Activated T-cell treated with anti-CD3 and anti-CD28 coated beads for 4 hours (primary cell): ENCODE data around the gene TRMO.

Experiments
- DNase-seq: peaks from one replicate; pipeline ENCODE4 v3.0.0-alpha.2; 2020

The TRMO gene

DNA sequence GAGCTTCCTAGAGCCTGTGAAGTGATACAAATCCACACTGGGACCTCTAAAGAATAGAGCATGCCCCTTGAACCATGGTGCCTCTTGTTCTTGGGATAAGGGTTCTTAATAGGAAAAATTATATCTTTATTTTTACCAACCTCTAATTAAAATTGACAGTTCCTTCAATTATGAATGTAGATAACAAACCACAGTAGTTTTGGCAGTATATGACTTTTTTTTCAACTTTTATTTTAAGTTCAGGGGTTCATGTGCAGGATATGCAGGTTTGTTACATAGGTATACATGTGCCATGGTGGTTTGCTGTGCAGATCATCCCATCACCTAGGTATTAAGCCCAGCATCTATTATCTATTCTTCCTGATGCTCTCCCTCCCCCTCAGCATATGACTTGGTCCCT lies 14.7 kb upstream of the TRMO start:
- no peak for DNase-seq

DNA sequence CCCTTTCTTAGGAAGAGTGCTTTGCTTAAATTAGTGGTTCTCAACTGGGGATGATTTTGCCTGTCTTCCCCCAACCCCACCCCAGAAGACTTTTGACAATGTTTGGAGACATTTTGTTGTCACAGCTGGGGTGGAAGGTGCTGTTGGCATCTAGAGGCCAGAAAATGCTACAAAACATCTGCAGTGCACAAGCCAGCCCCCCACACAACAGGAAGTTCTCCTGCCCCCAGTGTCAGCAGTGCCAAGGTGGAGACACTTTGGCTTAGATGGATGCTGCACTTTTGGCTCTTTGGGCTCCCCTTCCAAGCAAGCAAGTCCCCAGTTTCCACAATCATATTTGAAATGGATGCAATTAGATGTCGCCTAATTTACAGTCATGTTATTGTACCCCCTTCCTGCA lies 13.0 kb upstream of the TRMO start:
- DNase-seq = no peak

GRCh38 chr9:97934321-97935115 lies 12.2 kb upstream of the TRMO start:
- DNase-seq = no peak

DNA sequence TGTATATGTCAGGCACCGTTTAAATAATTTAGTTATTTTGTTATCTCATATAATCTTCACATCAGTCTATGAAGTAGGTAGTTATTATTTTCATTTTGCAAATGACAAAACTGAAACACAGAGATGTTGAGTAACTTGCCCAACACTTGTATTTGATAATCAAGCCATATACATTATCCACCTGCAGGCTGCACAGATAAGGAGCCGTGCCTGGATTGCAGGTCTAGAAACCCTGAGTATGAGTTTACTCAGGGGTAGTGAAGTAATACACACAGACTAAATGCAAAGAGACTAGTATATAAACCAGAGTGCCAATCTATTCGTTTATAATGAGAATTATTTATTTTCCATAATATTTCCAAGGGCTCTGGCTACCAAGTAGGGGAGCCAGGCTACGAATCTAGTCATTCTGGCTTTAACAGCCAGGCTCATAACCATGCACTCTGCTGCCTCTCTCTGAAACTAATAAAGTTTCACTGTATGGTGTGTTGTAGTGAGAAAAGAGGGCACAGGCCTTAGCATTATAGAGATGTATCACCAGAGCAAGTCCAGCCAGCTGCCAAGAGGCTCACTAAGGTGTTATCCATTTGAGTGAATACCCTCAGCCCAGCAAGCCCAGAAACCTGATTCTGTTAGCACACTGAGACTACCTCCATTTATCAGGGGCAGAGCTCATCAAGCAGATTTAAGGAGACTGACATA lies 11.1 kb upstream of the TRMO start:
- DNase-seq = no peak

DNA sequence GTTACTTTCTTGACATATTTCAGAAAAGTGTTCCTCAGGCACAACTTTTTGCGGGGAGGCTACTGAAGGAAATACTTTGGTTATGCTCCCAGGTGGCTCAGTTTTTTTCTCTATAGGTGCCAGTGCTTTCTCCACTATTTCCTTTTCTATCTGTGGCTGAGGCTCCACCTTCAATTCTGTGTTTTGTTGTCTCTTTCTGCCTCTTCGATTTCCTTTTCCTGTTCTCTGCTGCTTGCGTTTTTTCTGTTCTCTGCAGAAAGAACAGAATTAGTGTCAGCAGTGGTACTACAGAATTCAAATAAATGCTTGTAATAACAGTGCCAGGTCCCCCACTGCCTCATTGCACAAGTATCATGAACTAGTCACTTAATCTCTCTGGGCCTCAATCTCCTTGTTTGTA lies 8.7 kb upstream of the TRMO start:
- DNase-seq = no peak

DNA sequence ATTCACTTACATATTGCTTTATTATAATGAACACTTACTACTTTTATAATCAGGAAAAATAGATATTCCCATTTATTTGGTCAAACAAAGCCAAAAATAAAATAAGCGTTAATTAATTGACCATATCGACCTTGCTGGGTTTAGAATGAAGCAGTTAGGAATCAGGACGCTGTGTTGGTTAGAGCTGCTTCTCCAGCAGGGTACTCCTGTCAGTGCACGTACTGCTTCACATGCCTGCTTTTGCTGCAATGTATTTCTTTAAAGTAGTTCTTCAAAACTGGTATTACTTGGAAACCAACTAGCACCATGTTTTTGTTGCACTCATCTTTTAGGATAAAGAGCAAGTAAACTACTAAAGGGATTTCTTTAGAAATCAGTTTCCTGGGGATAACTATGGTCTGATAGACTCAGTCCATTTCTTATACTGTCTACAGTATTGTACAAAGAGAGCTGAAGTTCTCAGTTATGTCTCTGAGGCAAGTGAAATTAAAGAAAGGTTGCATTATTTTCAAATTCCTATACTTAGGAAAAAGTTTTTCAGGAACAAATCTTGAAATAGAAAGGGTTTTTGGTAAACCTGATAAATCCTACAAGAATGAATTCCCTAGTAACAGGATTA lies 6.8 kb upstream of the TRMO start:
- DNase-seq = no peak

DNA sequence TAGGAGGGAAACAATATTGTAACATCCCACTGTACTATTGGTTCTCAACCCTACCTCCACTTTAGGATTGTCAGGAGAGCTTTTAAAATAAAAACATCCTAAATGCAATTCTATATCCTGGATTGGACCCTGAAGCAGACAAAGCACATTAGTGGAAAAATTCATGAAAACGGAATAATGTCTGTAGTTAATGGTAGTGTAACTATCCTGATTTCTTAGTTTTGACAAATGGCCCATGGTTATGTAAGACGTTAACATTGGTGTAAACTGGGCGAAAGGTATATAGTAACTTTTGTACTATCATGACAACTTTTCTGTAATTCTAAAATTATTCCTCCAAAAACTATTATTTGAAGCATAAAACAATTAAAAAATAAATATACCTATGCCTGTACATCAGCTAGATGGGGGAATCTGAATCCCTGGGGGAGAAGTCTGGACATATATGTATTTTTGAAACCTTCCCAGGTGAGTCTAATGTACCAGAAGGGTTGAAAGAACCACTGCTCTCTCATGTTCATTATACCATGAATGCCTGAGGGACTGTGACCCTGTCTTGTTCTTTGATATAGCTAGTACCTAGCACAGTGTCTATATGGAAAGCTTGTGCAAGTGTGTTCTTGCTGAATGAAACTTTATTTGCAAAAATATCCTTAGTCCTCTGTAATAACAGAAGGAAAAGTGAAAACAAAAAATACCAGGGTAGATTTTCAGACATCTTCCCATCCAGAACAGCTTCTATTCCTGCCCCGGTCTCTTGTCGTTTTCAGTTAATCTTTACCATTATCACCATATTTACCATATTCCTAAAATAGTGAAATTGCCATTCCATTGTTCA lies 3.4 kb upstream of the TRMO start:
- DNase-seq = no peak

DNA sequence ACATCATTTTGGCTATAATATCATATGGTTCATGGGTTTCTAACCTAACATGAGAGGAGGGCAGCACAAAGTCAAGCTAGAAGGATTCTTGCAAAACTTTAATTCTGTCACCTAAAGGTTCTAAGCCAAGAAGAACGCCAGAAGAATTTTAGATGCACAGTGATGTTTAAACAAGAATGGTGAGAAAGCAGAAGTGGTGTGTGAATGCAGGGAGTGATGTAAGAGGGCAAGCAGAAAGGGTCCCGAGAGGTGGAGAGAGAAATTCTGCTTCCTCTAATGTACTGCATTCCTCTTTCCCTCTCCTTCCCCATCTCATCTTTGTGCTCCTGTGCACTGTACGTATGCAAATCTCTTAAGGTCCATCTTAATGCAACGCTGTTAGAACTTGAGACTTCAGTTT lies 2.1 kb upstream of the TRMO start:
- no peak for DNase-seq

DNA sequence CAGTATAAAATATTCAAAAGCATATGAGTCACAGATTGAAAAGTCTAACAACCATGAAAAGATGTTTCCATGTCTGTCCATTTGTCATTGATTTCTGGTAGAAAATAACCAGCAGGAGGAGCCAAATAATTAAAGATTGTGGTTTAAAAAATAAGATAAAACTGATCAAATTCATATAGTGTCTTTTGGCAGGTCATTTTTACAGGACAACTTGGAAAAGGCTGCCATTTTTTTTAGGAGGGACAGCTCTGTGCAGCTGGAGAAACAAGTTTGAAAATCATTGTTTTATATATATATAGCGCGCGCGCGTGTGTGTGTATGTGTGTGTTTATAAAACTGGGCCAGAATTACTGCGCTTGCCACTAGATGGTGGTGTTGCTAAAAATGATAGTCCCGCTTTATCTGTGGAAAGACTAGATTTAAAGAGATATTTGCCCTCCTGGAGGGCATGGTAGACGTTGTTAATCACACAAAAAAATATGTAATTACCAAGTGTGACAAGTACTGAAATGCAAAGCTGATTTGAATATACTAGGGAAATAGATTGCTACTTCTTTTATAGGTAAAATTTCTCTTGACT lies 1.3 kb upstream of the TRMO start:
- DNase-seq = peak; percentile 67

DNA sequence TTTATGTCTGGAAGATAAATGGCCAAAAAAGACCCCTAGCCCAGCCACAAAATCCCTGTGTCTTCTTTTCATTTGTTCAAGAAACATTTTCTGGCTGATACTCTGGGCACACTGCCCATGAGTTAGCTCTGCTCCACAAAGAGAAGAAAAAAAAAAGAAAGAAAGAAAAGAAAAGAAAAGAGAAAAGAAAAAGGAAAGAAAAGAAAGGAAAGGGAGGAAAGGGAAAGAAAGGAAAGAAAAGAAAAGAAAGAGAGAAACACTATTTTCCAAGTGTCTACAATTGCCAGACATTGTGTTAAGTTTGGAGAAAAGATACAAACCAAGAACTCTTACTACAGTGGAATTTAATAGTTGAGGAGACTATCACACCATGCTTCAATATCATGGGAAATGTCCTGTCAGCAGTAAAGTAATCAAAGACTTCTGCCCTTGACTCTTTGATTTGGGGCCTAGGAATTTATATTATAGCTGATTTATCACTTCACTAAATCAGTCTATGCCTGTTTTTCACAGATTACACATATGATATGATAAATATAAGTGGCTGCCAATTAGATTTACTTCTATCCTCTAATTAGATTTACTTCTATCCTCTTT lies 3.0 kb downstream of the TRMO start:
- no peak for DNase-seq

DNA sequence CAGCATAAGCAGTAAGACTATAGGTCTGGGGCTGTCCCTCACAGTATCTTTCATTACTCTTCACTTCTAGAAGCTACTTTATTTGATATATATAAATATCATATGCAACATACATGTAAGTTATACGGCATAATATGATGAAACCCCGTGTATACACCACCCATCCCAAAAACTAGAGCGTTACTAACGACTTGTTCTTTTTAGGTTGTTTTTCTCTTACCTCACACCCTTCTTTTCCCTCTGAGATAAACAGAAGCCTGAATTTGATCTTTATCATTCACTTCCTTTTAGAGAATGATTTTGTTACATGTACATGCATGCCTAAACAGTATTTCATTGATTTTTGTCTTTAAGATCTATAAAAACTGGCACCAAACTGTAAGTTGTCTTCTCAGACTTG lies 3.7 kb downstream of the TRMO start:
- DNase-seq = no peak

GRCh38 chr9:97911970-97912369 lies 10.3 kb downstream of the TRMO start:
- DNase-seq = no peak

GRCh38 chr9:97911528-97911927 lies 10.8 kb downstream of the TRMO start:
- DNase-seq = no peak

- no peak for DNase-seq
These were observed 11.9 kb downstream of the TRMO start for GRCh38 chr9:97910357-97910756.

DNA sequence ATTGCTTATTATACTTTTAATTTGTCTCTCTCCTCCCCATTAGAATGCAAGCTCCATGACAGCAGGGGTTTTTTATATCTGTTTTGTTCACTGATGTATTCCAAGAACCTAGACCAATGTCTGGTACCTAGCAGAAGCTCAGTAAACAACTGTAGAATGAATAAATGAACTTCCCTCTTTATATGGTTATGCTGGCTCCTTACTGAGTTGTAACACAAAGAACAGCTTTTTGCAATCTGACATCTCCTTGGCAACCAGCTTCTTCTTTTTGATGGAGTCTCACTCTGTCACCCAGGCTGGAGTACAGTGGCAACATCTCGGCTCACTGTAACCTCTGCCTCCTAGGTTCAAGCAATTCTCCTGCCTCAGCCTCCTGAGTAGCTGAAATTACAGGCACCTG lies 13.6 kb downstream of the TRMO start:
- no peak for DNase-seq

- DNase-seq = no peak
These were observed 14.7 kb downstream of the TRMO start for GRCh38 chr9:97907632-97908031.

GRCh38 chr9:97907046-97907445 lies 15.3 kb downstream of the TRMO start:
- DNase-seq = no peak

DNA sequence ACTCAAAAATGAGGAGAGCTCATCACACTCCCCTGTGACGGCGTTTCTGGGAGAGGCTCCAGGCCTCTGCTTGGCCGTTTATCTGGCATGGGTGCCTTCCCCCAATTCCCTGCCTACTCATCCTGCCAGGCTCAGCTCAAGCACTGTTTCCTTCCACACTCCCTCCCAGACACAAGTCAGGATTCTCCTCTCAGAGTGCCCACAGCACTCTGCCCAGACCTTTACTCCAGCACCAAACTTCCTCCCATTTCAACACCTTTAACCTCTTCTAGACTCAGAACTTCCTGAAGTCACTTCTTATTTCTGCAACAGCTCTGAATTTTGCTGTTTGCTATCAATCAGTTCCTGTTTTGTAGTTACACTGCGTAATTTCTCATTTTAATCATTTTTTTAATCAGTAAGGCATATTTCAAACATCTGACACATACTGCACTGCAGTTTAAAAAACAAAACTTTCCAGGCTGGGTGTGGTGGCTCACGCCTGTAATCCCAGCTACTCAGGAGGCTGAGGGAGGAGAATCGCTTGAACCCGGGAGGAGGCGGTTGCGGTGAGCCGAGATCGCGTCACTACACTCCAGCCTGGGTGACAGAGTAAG lies 16.0 kb downstream of the TRMO start:
- no peak for DNase-seq

DNA sequence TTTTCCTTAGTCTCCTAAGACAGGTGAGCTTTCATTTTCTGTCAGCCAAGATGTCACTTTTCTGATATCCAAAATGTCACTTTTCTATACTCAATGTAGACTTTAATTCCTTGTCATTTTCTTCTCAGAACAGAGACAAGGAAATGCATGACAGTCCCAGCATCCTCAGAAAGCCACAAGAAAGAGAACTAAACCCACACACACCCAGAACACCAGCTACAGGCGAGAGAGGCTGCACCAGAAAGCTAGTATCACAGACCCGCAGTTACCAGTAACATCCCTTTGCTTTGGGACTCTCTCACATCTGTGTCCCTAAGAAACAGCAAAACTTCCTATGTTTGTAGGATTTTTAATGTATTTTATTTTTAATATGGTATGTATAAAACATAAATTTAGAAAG lies 17.1 kb downstream of the TRMO start:
- no peak for DNase-seq

- DNase-seq = no peak
These were observed 17.6 kb downstream of the TRMO start for GRCh38 chr9:97904725-97905124.

DNA sequence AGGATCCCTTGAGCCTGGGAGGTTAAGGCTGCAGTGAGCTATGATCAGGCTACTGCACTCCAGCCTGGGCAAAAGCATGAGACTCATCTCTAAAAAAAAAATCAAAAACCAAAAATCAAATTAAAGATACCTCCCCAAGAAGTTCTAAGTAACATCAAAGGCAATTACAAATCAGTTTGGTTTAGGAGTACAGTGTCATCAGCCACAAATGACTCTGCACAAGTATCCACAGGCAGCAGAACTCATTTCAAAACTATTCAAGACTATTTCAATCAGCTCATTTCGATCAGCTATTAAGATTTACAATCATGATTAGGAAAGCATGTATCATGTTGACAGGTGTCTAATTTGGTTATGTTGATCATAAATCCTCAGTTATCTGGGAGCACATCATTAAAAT lies 19.1 kb downstream of the TRMO start:
- DNase-seq = no peak
